ENCODE measurements around the gene ETV6. TPM values are rescaled to one million over a fixed set of nuclear protein-coding genes. Genes with fewer than 3 reads are reported as not detected.

The ETV6 gene
- polyA plus RNA-seq, 3 donors, result 13.1 to 14.8 (median 13.1) TPM

- DNase-seq, result no peak
These were observed 40.2 kb downstream of the ETV6 start for GRCh38 chr12:11689591-11690186.

GRCh38 chr12:11693067-11693466 lies 43.6 kb downstream of the ETV6 start:
- no peak for DNase-seq

- no peak for DNase-seq
These were observed 44.1 kb downstream of the ETV6 start for GRCh38 chr12:11693601-11694000.

GRCh38 chr12:11694528-11694927 lies 45.1 kb downstream of the ETV6 start:
- DNase-seq, result no peak

- no peak for DNase-seq
These were observed 45.8 kb downstream of the ETV6 start for GRCh38 chr12:11695321-11695720.

GRCh38 chr12:11696084-11696483 lies 46.6 kb downstream of the ETV6 start:
- DNase-seq, result no peak

GRCh38 chr12:11697131-11697530 lies 47.7 kb downstream of the ETV6 start:
- no peak for DNase-seq

- DNase-seq, result no peak
These were observed 48.4 kb downstream of the ETV6 start for GRCh38 chr12:11697670-11698387.

GRCh38 chr12:11698729-11699128 lies 49.3 kb downstream of the ETV6 start:
- DNase-seq, result no peak

GRCh38 chr12:11701433-11701832 lies 52.0 kb downstream of the ETV6 start:
- DNase-seq, result no peak

- no peak for DNase-seq
These were observed 53.5 kb downstream of the ETV6 start for GRCh38 chr12:11702959-11703358.

GRCh38 chr12:11703378-11703777 lies 53.9 kb downstream of the ETV6 start:
- DNase-seq, result no peak

- no peak for DNase-seq
These were observed 54.6 kb downstream of the ETV6 start for GRCh38 chr12:11704089-11704488.

GRCh38 chr12:11705010-11705409 lies 55.5 kb downstream of the ETV6 start:
- no peak for DNase-seq

GRCh38 chr12:11706509-11707379 lies 57.3 kb downstream of the ETV6 start:
- no peak for DNase-seq

GRCh38 chr12:11707535-11707934 lies 58.1 kb downstream of the ETV6 start:
- DNase-seq, result no peak

- no peak for DNase-seq
These were observed 60.0 kb downstream of the ETV6 start for GRCh38 chr12:11709513-11709912.

- no peak for DNase-seq
These were observed 61.0 kb downstream of the ETV6 start for GRCh38 chr12:11710431-11710830.

GRCh38 chr12:11710906-11711305 lies 61.4 kb downstream of the ETV6 start:
- no peak for DNase-seq

- no peak for DNase-seq
These were observed 62.3 kb downstream of the ETV6 start for GRCh38 chr12:11711651-11712327.

GRCh38 chr12:11712491-11712890 lies 63.0 kb downstream of the ETV6 start:
- no peak for DNase-seq

GRCh38 chr12:11713202-11713601 lies 63.7 kb downstream of the ETV6 start:
- no peak for DNase-seq

Measured in renal pelvis (tissue), 4 donors.